NB4 (cell line): ENCODE measurements around the gene RS1.

Experiments
- MAX ChIP-seq: IDR thresholded peaks from 2 replicates; pipeline ENCODE4 v1.6.1; 2011; ENCODE audit warnings: low read depth, low read length
- POLR2A ChIP-seq: IDR thresholded peaks from 2 replicates; pipeline ENCODE4 v1.6.1; 2011; ENCODE audit warnings: mild to moderate bottlenecking; ENCODE audit not compliant: insufficient read length; ENCODE audit errors: extremely low read depth
- TF ChIP-seq, protein P1 (sequence below): IDR thresholded peaks from one replicate; pipeline ENCODE4 v1.5.1; 2012; ENCODE audit warnings: low read depth, low read length

GRCh38 chrX:18591834-18592233 lies 80.1 kb downstream of the RS1 start:
- TF ChIP-seq, protein P1, sequence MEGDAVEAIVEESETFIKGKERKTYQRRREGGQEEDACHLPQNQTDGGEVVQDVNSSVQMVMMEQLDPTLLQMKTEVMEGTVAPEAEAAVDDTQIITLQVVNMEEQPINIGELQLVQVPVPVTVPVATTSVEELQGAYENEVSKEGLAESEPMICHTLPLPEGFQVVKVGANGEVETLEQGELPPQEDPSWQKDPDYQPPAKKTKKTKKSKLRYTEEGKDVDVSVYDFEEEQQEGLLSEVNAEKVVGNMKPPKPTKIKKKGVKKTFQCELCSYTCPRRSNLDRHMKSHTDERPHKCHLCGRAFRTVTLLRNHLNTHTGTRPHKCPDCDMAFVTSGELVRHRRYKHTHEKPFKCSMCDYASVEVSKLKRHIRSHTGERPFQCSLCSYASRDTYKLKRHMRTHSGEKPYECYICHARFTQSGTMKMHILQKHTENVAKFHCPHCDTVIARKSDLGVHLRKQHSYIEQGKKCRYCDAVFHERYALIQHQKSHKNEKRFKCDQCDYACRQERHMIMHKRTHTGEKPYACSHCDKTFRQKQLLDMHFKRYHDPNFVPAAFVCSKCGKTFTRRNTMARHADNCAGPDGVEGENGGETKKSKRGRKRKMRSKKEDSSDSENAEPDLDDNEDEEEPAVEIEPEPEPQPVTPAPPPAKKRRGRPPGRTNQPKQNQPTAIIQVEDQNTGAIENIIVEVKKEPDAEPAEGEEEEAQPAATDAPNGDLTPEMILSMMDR: no peak
- TF ChIP-seq POLR2A (no peak), MAX (no peak)
